HG03575 (cell line): ENCODE measurements around the gene INPP4A.
"Not testable (repeated sequence)": the region's sequence is repeated elsewhere in the genome, so short reads cannot be mapped to it uniquely, and the experiment has no call there.

Experiments
- ATAC-seq: cut with Tn5 transposase; IDR thresholded peaks from one replicate; pipeline ENCODE4 v1.9.1; 2021; ENCODE audit not compliant: unreplicated experiment, insufficient number of reproducible peaks, low FRiP score; ENCODE audit errors: extremely low read depth

Gene INPP4A

DNA sequence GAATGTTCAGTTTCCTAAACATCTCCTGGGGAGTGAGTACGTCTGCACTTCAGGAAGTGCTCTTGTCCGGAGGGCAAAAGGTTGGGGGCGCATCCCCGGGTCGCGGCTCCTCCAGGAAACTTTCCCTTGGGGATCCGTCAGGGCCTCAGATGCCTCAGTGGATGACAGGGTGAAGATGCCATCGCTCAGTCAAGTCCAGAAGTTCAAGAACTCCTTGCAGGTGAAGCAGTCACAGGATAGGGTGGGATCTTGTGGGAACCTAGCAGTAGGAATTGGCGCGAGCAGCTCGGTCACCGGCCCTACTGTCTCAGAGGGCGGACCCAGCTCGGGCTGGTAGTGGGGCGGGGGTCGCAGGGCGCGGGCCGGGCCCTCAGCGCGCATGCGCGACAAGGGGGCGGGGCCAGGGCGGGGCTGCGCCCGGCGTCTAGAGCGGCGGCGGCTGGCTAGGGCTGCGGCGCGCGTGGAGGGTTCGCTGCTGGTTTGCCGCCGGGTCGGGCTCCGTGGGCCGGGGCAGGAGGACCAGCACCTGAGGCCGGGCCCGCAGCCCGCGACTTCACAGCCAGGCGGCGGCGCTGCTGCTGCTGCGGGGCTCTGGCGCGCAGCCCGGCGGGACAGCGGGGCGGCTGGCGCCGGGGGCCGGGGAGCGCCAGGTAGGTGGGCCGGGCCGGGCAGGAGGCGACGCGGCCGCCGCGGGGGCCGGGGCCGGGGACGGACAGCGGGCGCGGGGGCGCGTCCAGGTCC lies at the start of gene INPP4A:
TSS of gene INPP4A (plus strand) at position 423 of the 741 bp plus-strand sequence. CDS start 75,191 bp downstream, outside the sequence.
- no peak for ATAC-seq

- no peak for ATAC-seq
Observed at GRCh38 chr2:98395977-98396376, 48.7 kb upstream of the INPP4A start.

DNA sequence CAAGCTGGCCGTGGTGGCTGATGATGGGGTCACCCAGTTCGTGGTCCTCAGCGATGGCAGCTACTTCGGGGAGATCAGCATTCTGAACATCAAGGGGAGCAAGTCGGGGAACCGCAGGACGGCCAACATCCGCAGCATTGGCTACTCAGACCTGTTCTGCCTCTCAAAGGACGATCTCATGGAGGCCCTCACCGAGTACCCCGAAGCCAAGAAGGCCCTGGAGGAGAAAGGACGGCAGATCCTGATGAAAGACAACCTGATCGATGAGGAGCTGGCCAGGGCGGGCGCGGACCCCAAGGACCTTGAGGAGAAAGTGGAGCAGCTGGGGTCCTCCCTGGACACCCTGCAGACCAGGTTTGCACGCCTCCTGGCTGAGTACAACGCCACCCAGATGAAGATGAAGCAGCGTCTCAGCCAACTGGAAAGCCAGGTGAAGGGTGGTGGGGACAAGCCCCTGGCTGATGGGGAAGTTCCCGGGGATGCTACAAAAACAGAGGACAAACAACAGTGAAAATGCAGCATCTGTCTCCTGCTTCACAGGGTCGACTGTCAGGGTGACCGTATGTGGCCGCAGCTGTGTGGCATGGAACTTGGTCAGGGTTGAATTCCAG lies 47.8 kb upstream of the INPP4A start:
- ATAC-seq = no peak

DNA sequence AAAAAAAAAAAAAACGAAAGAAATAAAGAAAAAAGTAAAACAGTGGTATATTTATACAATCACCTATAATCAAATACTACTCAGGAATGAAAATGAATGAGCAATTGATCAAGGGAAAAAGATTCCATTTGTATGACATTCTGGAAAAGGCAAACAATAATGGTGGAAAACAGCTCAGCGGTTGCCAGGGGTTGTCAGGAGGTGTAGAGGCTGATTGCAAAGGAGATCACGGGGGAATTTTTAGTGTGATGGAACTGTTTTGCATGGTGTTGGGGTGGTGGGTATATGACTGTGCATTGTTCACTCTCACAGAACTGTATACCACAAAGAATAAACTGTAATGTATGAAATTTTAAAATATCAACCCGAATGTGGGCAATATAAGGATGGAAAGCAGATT lies 45.5 kb upstream of the INPP4A start:
- ATAC-seq = no peak

GRCh38 chr2:98403878-98404277 lies 40.8 kb upstream of the INPP4A start:
- ATAC-seq = no peak

- ATAC-seq = no peak
Observed at GRCh38 chr2:98404556-98405250, 40.0 kb upstream of the INPP4A start.

DNA sequence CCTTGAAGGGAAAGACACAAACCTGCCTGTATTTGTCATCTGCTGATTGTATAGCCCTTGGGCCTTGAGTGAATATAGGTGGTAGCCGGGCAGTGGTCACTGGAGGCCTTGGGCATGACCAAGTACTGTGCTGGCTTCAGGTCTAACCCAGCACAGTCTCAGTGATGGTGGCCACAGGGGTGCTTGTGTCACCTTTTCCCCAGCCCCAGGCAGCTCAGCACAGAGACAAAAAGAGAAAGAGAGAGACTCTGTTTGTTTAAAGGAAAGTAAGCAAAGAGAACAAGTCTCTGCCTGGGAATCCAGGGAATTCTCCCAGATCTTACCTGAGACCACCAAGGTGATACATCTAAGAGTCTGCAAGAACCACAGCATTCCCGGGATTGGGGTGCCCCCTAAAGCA lies 39.4 kb upstream of the INPP4A start:
- ATAC-seq = no peak

DNA sequence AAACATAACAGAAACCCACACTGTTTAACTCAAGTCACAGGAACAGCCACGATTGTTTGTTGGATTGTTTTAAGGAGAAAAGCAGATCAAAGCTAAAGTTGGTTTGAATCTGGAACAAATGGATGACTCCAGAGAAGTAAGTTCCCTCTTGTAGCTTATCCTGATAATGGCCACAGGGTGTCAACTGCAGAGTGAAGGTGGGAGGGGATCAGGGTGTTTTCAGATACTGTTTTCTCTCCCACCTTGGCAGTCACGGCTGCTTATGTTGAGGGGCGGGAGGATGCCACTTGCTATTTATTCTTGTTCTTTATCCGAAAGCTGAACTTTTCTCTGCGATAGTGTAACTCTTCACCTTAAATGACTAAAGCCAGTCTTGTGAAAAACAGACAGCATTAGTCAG lies 36.5 kb upstream of the INPP4A start:
- no peak for ATAC-seq

- peak; percentile 64 for ATAC-seq
Observed at GRCh38 chr2:98412751-98413458, 31.8 kb upstream of the INPP4A start.

- not testable (repeated sequence) for ATAC-seq
Observed at GRCh38 chr2:98414246-98414645, 30.4 kb upstream of the INPP4A start.

DNA sequence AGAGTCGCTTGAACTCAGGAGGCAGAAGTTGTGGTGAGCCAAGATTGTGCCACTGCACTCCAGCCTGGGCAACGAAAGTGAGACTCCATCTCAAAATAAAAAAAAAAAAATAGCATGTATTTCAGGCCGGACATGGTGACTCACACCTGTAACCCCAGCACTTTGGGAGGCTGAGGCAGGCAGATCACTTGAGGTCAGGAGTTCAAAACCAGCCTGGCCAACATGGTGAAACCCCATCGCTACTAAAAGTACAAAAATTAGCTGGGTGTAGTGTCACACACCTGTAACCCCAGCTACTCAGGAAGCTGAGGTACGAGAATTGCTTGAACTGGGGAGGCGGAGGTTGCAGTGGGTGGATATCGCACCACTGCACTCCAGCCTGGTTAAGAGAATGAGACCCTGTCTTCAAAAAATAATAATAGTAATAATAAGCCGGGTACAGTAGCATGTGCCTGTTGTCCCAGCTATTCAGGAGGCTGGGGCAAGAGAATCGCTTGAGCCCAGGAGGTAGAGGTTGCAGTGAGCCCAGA lies 28.9 kb upstream of the INPP4A start:
- not testable (repeated sequence) for ATAC-seq

DNA sequence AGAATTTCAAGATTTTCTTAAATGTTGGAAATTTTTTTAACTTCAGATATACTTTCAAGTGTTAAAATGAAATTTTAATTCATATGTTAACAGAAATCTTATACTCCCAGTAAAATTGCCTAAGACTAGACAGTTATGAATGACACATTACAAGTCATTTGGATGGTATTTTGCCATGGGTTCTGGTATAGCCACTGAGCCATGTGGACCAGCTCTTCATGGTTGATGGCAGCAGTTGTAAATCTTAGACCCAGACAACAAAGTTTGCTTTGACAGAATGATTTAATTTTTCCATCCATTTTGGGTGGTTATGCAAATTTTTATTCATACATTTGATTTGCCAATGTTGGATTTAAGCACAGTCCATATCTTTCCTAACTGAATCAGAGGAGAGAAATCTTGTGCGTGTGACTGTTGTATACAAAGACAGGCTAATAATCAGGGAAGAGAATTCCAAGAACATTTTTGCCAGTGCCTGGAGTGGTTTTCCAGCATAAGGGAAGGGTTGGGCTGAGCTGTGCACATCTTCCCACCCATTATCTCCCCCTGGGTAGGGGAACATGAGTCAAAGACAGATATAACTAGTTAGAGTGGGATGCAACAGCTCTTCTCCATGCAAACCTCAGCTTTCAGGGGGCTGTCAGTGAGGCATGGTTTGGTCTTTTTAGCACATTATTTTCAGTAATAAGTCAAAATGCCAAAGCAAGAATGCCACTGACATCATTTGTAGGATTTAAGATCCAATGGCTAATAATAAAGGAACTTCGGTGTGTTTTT lies 28.1 kb upstream of the INPP4A start:
- ATAC-seq = no peak

GRCh38 chr2:98419544-98419943 lies 25.1 kb upstream of the INPP4A start:
- no peak for ATAC-seq

- ATAC-seq = no peak
Observed at GRCh38 chr2:98419977-98420725, 24.5 kb upstream of the INPP4A start.

DNA sequence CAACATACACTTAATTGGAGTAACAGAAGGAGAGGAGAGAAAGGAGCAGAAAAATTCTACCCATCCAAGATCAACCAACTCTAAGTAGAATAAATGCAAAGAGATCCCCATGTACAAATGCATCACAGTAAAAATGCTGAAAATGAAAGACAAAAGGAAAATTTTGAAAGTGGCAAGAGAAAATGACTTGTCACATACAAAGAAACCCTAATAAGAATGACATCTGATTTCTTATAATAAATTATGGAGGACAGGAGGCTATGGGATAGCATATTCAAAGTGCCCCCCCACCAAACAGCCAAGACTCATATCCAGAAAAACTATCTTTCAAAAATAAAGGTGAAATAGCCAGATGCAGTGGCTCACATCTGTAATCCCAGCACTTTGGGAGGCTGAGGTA lies 22.2 kb upstream of the INPP4A start:
- no peak for ATAC-seq

DNA sequence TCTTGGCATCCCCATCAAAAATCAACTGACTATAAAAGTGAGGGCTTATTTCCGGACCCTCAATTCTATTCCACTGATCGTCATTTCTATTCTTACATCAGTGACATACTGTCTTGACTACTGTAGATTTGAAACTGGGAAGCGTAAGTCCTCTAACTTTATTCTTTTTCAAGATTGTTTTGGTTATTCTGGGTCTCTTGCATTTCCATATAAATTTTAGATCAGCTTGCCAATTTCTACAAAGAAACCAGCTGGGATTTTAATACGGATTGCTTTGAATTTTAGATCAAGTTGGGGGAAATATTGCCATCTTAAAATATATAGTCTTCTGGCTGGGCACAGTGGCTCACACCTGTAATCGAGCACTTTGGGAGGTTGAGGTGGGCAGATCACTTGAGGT lies 17.9 kb upstream of the INPP4A start:
- no peak for ATAC-seq

- ATAC-seq = no peak
Observed at GRCh38 chr2:98432145-98432544, 12.5 kb upstream of the INPP4A start.

GRCh38 chr2:98433363-98433964 lies 11.2 kb upstream of the INPP4A start:
- no peak for ATAC-seq
